Activated naive CD8-positive, alpha-beta T cell treated with anti-CD3 and anti-CD28 coated beads, Interleukin-2, amount 50 U/mL, for 16 hours (primary cell): ENCODE measurements around the gene PI4KA.

Experiments
- DNase-seq: peaks from one replicate; pipeline ENCODE4 v3.0.0-alpha.2; 2020; ENCODE audit warnings: low read depth, low spot score

The PI4KA gene

GRCh38 chr22:20816559-20816958, 42.1 kb downstream of the PI4KA start:
- DNase-seq, result no peak

GRCh38 chr22:20815477-20816050, 43.0 kb downstream of the PI4KA start:
- no peak for DNase-seq

- DNase-seq, result no peak
Measured at GRCh38 chr22:20814221-20814808, 44.3 kb downstream of the PI4KA start.

GRCh38 chr22:20813056-20813455, 45.6 kb downstream of the PI4KA start:
- DNase-seq, result no peak

- no peak for DNase-seq
Measured at GRCh38 chr22:20811971-20812660, 46.5 kb downstream of the PI4KA start.

GRCh38 chr22:20811171-20811570, 47.4 kb downstream of the PI4KA start:
- no peak for DNase-seq

- DNase-seq, result peak; percentile 28
Measured at GRCh38 chr22:20810645-20811044, 48.0 kb downstream of the PI4KA start.

GRCh38 chr22:20809538-20810185, 48.9 kb downstream of the PI4KA start:
- DNase-seq, result no peak

- no peak for DNase-seq
Measured at GRCh38 chr22:20808844-20809243, 49.8 kb downstream of the PI4KA start.

- DNase-seq, result no peak
Measured at GRCh38 chr22:20807315-20807752, 51.3 kb downstream of the PI4KA start.

GRCh38 chr22:20805972-20806471, 52.6 kb downstream of the PI4KA start:
- DNase-seq, result no peak

GRCh38 chr22:20804650-20805049, 54.0 kb downstream of the PI4KA start:
- no peak for DNase-seq

- no peak for DNase-seq
Measured at GRCh38 chr22:20803696-20804324, 54.8 kb downstream of the PI4KA start.

- DNase-seq, result no peak
Measured at GRCh38 chr22:20802922-20803553, 55.6 kb downstream of the PI4KA start.

GRCh38 chr22:20802452-20802851, 56.2 kb downstream of the PI4KA start:
- DNase-seq, result no peak

GRCh38 chr22:20799449-20799848, 59.2 kb downstream of the PI4KA start:
- DNase-seq, result no peak

GRCh38 chr22:20798974-20799373, 59.6 kb downstream of the PI4KA start:
- no peak for DNase-seq

- DNase-seq, result no peak
Measured at GRCh38 chr22:20798218-20798617, 60.4 kb downstream of the PI4KA start.

GRCh38 chr22:20796731-20797130, 61.9 kb downstream of the PI4KA start:
- no peak for DNase-seq

- DNase-seq, result no peak
Measured at GRCh38 chr22:20794650-20795413, 63.8 kb downstream of the PI4KA start.
